HL-60 (cell line): ENCODE measurements around the gene AGBL4.

Source experiments
- DNase-seq, 2 experiments: peaks; one replicate each; pipeline ENCODE4 v3.0.0-alpha.2; 2010 to 2020; ENCODE audit warnings: low read depth in 1 of 2, low spot score in 1 of 2
- H3K27ac ChIP-seq: fragments of 250-450 bp; sonication (Bioruptor Pico); replicated peaks from 2 replicates; pipeline ENCODE4 v1.5.1; 2020; ENCODE audit warnings: mild to moderate bottlenecking, moderate library complexity
- H3K27me3 ChIP-seq: fragments of 250-450 bp; sonication (Bioruptor Pico); 2 replicates; pipeline ENCODE4 v1.5.1; 2021; ENCODE audit warnings: mild to moderate bottlenecking, moderate library complexity; ENCODE audit not compliant: insufficient read depth, poor library complexity, severe bottlenecking
- H3K4me3 ChIP-seq: replicated peaks from 2 replicates; pipeline ENCODE4 v1.5.1; 2011; ENCODE audit warnings: mild to moderate bottlenecking, control low read depth, low read length; ENCODE audit not compliant: insufficient read depth
- GABPA ChIP-seq: IDR thresholded peaks from 2 replicates; pipeline ENCODE4 v1.6.1; 2012; ENCODE audit warnings: low read depth
- POLR2AphosphoS5 ChIP-seq: IDR thresholded peaks from 2 replicates; pipeline ENCODE4 v1.6.1; 2012; ENCODE audit warnings: low read depth
- SPI1 ChIP-seq: IDR thresholded peaks from 2 replicates; pipeline ENCODE4 v1.6.1; 2012; ENCODE audit warnings: low read depth, mild to moderate bottlenecking, borderline replicate concordance
- TF ChIP-seq, protein P1 (sequence below): IDR thresholded peaks from one replicate; pipeline ENCODE4 v1.5.1; 2011; ENCODE audit warnings: low read length, control low read depth, inconsistent platforms; ENCODE audit not compliant: insufficient read depth
- TF ChIP-seq, protein P2 (sequence below): IDR thresholded peaks from 2 replicates; pipeline ENCODE4 v1.6.1; 2012; ENCODE audit warnings: low read depth; ENCODE audit not compliant: insufficient replicate concordance

The AGBL4 gene

DNA sequence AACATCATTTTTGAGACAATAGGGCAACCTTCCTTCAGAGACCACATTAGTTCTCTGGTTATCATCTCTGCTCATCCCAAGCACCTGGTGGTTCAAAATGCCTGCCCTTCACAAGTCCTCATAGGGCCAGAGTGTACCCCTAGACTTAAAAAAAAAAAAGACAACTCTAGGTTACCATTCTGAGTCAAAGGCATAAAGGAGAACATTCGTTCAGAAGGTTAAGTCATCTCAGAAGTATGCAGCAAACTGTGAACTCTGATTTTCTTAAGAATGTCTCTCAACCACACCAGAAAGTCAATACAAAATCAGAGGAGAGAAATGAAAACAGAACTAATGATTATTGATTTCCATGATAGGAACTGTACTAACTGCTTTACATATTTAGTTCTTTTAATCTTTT lies 1237.9 kb downstream of the AGBL4 start:
- DNase-seq = no peak
- TF ChIP-seq, protein P1, sequence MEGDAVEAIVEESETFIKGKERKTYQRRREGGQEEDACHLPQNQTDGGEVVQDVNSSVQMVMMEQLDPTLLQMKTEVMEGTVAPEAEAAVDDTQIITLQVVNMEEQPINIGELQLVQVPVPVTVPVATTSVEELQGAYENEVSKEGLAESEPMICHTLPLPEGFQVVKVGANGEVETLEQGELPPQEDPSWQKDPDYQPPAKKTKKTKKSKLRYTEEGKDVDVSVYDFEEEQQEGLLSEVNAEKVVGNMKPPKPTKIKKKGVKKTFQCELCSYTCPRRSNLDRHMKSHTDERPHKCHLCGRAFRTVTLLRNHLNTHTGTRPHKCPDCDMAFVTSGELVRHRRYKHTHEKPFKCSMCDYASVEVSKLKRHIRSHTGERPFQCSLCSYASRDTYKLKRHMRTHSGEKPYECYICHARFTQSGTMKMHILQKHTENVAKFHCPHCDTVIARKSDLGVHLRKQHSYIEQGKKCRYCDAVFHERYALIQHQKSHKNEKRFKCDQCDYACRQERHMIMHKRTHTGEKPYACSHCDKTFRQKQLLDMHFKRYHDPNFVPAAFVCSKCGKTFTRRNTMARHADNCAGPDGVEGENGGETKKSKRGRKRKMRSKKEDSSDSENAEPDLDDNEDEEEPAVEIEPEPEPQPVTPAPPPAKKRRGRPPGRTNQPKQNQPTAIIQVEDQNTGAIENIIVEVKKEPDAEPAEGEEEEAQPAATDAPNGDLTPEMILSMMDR = no peak
- TF ChIP-seq, protein P2, sequence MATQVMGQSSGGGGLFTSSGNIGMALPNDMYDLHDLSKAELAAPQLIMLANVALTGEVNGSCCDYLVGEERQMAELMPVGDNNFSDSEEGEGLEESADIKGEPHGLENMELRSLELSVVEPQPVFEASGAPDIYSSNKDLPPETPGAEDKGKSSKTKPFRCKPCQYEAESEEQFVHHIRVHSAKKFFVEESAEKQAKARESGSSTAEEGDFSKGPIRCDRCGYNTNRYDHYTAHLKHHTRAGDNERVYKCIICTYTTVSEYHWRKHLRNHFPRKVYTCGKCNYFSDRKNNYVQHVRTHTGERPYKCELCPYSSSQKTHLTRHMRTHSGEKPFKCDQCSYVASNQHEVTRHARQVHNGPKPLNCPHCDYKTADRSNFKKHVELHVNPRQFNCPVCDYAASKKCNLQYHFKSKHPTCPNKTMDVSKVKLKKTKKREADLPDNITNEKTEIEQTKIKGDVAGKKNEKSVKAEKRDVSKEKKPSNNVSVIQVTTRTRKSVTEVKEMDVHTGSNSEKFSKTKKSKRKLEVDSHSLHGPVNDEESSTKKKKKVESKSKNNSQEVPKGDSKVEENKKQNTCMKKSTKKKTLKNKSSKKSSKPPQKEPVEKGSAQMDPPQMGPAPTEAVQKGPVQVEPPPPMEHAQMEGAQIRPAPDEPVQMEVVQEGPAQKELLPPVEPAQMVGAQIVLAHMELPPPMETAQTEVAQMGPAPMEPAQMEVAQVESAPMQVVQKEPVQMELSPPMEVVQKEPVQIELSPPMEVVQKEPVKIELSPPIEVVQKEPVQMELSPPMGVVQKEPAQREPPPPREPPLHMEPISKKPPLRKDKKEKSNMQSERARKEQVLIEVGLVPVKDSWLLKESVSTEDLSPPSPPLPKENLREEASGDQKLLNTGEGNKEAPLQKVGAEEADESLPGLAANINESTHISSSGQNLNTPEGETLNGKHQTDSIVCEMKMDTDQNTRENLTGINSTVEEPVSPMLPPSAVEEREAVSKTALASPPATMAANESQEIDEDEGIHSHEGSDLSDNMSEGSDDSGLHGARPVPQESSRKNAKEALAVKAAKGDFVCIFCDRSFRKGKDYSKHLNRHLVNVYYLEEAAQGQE = no peak
- TF ChIP-seq GABPA = no peak
- no peak for TF ChIP-seq SPI1
- TF ChIP-seq POLR2AphosphoS5 = no peak
- Histone ChIP-seq H3K27me3 (no peaks in the 10 kb centered on the region), H3K27ac (no peak overlapping the region), H3K4me3 (no peak overlapping the region)

DNA sequence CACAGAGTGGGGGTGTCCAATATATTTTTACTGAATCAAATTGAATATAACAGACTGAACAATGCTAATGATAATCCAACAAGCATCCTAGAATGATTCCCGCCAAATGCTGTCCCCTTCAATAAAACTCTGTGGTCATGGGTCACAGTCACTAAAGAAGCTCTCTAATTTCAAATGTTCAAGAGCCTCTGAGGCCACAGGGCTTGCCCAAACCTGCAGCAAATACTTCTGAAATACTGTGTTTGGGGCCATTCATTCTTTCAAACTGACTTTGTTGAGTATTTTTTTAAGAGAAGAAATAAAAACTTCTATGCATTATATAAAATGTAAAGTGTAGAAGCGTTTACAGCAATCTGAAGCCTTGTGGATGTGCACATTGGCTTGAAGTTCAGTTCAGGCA lies 1239.5 kb downstream of the AGBL4 start:
- H3K27me3 ChIP-seq = no peaks in the 10 kb centered on the region
- DNase-seq = no peak
- no peak overlapping the region for H3K27ac ChIP-seq
- TF ChIP-seq, protein P1 = no peak
- TF ChIP-seq POLR2AphosphoS5 (no peak), SPI1 (no peak), GABPA (no peak)
- TF ChIP-seq, protein P2 = no peak
- no peak overlapping the region for H3K4me3 ChIP-seq

DNA sequence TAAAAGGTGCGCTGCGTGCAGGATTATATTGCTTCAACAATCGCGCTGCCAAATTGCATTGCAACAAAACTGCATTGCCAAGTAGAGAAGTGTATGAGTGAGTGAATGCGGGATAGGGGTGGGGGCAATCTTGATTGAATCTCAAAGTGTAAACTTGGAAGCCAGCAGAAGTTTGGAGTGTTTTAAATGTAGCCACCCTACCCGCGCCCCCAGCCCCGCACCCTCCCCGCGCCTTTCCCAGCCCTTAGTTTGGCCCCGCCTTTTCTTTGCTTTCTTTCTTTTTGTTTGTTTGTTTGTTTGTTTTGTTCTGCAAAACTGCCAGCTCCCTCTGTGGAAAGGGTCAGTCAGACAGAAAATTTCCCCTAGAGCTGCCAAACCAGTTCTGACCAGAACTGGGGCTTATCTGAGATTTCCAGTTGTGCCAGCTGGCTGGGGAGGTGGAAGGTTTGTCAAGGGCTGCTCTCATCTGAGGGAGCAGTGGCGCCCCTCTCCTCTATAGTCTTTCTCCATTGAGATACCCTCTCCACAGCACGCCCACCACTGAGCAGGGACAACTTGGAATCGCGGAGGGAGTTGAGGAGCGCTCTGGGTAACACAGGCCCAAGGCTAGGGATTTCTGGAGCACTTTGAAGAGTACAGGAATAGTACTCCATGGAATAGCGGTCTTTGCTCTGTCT lies 1246.4 kb downstream of the AGBL4 start:
- no peak for DNase-seq
- TF ChIP-seq SPI1 = no peak
- no peak overlapping the region for H3K27ac ChIP-seq
- H3K4me3 ChIP-seq = peak overlapping the region; percentile 48
- peaks cover 27% of the 10 kb centered on the region for H3K27me3 ChIP-seq

DNA sequence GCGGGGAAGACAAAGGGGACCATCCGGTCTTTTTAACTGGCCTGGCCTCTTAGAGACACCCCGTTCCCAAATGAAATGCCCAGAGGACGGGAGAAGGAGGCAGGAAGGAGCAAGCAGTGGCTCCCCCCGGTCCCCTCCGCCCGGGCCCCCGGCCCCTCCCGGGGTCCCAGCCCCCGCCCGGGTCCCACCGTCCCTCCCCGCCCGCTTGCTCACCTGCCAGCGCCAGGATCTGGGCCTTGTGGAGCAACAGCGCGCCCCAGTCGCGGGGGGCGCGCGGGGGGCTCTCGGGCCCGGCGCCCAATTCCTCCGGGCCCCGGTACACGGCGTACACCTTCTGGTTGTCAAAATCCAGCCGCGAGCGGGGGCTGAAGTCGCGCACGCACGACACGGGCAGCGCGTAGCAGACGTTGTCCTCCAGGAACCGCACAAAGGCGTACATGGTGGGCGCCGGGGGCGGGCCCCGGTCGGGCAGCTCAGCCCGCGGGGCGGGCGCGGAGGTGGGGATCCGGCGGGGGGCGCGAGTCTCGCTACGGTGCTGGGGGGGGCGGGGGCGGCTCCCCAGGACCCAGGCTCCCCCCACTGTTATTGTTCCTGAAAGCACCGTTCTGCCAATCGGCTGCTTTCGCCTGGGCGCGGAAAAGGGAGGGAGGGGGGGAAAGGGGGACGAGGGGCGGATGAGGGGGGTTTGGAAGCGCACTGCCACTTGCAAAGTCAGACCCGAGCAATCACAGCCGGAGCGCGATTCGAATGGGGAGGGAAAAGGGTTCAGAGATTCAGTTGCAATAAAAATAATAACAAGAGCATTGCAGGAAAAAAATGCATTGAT lies 1247.1 kb downstream of the AGBL4 start, which contains the start of gene BEND5:
TSS of gene BEND5 (minus strand) at position 499 of the 826 bp plus-strand sequence. CDS start at position 439, 60 bp downstream.
- peak within 1 kb of the TSS; percentile 48 for H3K4me3 ChIP-seq
- peaks cover 27% of the 10 kb centered on the region for H3K27me3 ChIP-seq
- TF ChIP-seq, protein P1 = no peak
- no peak for TF ChIP-seq POLR2AphosphoS5
- TF ChIP-seq, protein P2 = no peak
- no peak for TF ChIP-seq GABPA
- TF ChIP-seq SPI1 = no peak
- no peak within 1 kb of the TSS for H3K27ac ChIP-seq
- no peak for DNase-seq
